Measurements from ENCODE around the gene DLG5. TPM values are rescaled to one million over a fixed set of nuclear protein-coding genes. Genes with fewer than 3 reads are reported as not detected.

DLG5 gene
- total RNA-seq, 2 donors from 2014 or later = 26.1 to 47.5 TPM

DNA sequence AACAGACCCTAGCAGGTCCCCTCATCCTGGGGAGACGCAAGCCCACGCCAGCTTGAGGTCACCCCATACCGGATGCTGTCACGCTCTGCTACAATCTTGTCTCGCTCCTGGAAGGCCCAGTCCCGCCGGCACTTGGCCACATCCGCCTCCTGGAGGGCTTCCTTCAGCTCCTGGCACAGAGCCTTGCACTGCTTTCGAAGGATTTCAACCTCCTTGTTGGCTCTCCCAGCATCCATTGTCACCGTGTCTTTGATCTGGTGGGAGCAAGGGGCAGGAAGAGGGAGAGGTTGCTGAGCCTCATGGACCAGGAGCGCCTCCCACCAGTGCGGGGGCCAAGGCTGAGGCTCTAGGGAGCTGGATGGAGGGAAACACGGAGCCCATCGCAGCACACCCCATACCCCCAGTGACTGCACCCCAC lies 90.9 kb downstream of the DLG5 start:
- H3K27ac ChIP-seq = no peak overlapping the region
- intact Hi-C loops (cut with DNase I) = no loop called here
- DNase-seq = no peak
- H3K27me3 ChIP-seq = no peaks in the 10 kb centered on the region
- no peaks in the 10 kb centered on the region for H3K4me1 ChIP-seq
- H3K36me3 ChIP-seq = peaks cover 3% of the 10 kb centered on the region
- H3K9ac ChIP-seq (ENCODE audit: low read depth in 2 of 2, low read length in 2 of 2) = no peak overlapping the region
- TF ChIP-seq, protein P1, sequence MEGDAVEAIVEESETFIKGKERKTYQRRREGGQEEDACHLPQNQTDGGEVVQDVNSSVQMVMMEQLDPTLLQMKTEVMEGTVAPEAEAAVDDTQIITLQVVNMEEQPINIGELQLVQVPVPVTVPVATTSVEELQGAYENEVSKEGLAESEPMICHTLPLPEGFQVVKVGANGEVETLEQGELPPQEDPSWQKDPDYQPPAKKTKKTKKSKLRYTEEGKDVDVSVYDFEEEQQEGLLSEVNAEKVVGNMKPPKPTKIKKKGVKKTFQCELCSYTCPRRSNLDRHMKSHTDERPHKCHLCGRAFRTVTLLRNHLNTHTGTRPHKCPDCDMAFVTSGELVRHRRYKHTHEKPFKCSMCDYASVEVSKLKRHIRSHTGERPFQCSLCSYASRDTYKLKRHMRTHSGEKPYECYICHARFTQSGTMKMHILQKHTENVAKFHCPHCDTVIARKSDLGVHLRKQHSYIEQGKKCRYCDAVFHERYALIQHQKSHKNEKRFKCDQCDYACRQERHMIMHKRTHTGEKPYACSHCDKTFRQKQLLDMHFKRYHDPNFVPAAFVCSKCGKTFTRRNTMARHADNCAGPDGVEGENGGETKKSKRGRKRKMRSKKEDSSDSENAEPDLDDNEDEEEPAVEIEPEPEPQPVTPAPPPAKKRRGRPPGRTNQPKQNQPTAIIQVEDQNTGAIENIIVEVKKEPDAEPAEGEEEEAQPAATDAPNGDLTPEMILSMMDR (IDR thresholded peaks at IDR 0.05) = no peak
- H3K9me3 ChIP-seq = no peaks in the 10 kb centered on the region
- H3K4me3 ChIP-seq = no peak overlapping the region

- no peak overlapping the region for H3K9ac ChIP-seq (ENCODE audit: low read depth in 2 of 2, low read length in 2 of 2)
- H3K36me3 ChIP-seq = peaks cover 5% of the 10 kb centered on the region
- no peaks in the 10 kb centered on the region for H3K4me1 ChIP-seq
- intact Hi-C loops (cut with DNase I) = no loop called here
- no peaks in the 10 kb centered on the region for H3K9me3 ChIP-seq
- no peaks in the 10 kb centered on the region for H3K27me3 ChIP-seq
- H3K4me3 ChIP-seq = no peak overlapping the region
- no peak overlapping the region for H3K27ac ChIP-seq
- TF ChIP-seq, protein P1 (IDR thresholded peaks at IDR 0.05) = no peak
- no peak for DNase-seq
Measured at GRCh38 chr10:77834943-77835668, 91.4 kb downstream of the DLG5 start.

GRCh38 chr10:77834540-77834939 lies 92.0 kb downstream of the DLG5 start:
- intact Hi-C loops (cut with DNase I) = no loop called here
- Histone ChIP-seq H3K9me3 (no peaks in the 10 kb centered on the region), H3K27ac (no peak overlapping the region), H3K4me1 (no peaks in the 10 kb centered on the region), H3K27me3 (no peaks in the 10 kb centered on the region), H3K9ac (ENCODE audit: low read depth in 2 of 2, low read length in 2 of 2) (no peak overlapping the region), H3K36me3 (peaks cover 8% of the 10 kb centered on the region), H3K4me3 (no peak overlapping the region)
- no peak for DNase-seq
- TF ChIP-seq, protein P1 (IDR thresholded peaks at IDR 0.05) = no peak

GRCh38 chr10:77833792-77834191 lies 92.8 kb downstream of the DLG5 start:
- DNase-seq = no peak
- Histone ChIP-seq H3K36me3 (peaks cover 8% of the 10 kb centered on the region), H3K4me1 (no peaks in the 10 kb centered on the region), H3K9me3 (no peaks in the 10 kb centered on the region), H3K4me3 (no peak overlapping the region), H3K27ac (no peak overlapping the region), H3K9ac (ENCODE audit: low read depth in 2 of 2, low read length in 2 of 2) (no peak overlapping the region), H3K27me3 (no peaks in the 10 kb centered on the region)
- intact Hi-C loops (cut with DNase I) = no loop called here
- TF ChIP-seq, protein P1 (IDR thresholded peaks at IDR 0.05) = no peak

DNA sequence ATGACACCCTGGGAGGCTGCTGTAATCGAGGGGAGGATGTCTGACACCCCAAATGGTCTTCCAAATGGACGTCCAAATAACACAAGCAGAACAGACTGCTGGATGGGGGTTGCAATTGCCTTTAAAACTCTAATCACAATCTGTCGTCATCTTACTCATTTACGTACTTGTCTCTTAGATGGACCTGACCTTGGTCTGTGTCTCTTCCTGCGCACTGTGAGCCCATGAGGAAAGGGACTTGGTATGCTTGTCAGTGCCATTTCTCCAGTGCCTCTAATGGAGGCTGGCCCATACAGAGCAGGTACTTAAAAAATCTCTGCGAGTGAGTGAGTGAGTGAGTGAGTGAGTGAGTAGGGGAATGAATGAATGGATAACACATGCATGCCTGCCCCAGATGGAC lies 93.3 kb downstream of the DLG5 start:
- H3K9ac ChIP-seq (ENCODE audit: low read depth in 2 of 2, low read length in 2 of 2) = no peak overlapping the region
- no peaks in the 10 kb centered on the region for H3K9me3 ChIP-seq
- DNase-seq = no peak
- H3K4me3 ChIP-seq = no peak overlapping the region
- TF ChIP-seq, protein P1 (IDR thresholded peaks at IDR 0.05) = no peak
- no peak overlapping the region for H3K27ac ChIP-seq
- H3K36me3 ChIP-seq = peaks cover 8% of the 10 kb centered on the region
- no peaks in the 10 kb centered on the region for H3K27me3 ChIP-seq
- H3K4me1 ChIP-seq = no peaks in the 10 kb centered on the region
- intact Hi-C loops (cut with DNase I) = no loop called here
